H1 (cell line): ENCODE measurements around the gene UBXN11. TPM values are rescaled to one million over a fixed set of nuclear protein-coding genes. Genes with fewer than 3 reads are reported as not detected.

Source experiments
- ATF3 ChIP-seq: IDR thresholded peaks from 2 replicates; pipeline ENCODE4 v1.6.1; 2011; ENCODE audit warnings: low read depth, mild to moderate bottlenecking, low read length; ENCODE audit not compliant: insufficient read depth
- CBX8 ChIP-seq: fragments of 300-800, 300-1000 bp; sonication (generic); IDR thresholded peaks from 2 replicates; pipeline ENCODE4 v1.7.1; 2016; ENCODE audit warnings: low read depth, low read length, borderline replicate concordance
- CEBPB ChIP-seq: IDR thresholded peaks from 2 replicates; pipeline ENCODE4 v1.6.1; 2012; ENCODE audit warnings: low read depth, low read length
- EZH2 ChIP-seq: fragments of 200-600 bp; sonication (generic); IDR thresholded peaks from 2 replicates; pipeline ENCODE4 v1.7.1; 2012; ENCODE audit warnings: low read depth, mild to moderate bottlenecking, moderate library complexity, low read length, inconsistent platforms; ENCODE audit not compliant: severe bottlenecking
- HDAC2 ChIP-seq, 2 experiments: fragments of 300-600 bp in 1 of 2; sonication (generic) in 1 of 2; IDR thresholded peaks; 2 replicates each; pipeline ENCODE4 v1.6.1; 2011 to 2012; ENCODE audit warnings: low read depth in 2 of 2, low read length in 2 of 2, mild to moderate bottlenecking in 2 of 2, moderate library complexity in 2 of 2, borderline replicate concordance in 1 of 2, inconsistent platforms in 1 of 2
- JUND ChIP-seq: IDR thresholded peaks from 2 replicates; pipeline ENCODE4 v1.6.1; 2011; ENCODE audit warnings: mild to moderate bottlenecking, improper control_type of control experiment, low read length
- KDM5A ChIP-seq: fragments of 200-600 bp; IDR thresholded peaks from 2 replicates; pipeline ENCODE4 v1.7.1; 2012; ENCODE audit warnings: mild to moderate bottlenecking, low read length, inconsistent platforms, mixed read lengths
- POLR2AphosphoS5 ChIP-seq: IDR thresholded peaks from 2 replicates; pipeline ENCODE4 v1.6.1; 2011; ENCODE audit warnings: low read depth, low read length
- SIN3A ChIP-seq, 2 experiments: IDR thresholded peaks in 1 of 2; conservative IDR thresholded peaks in 1 of 2; 2 replicates each; pipeline ENCODE4 v1.6.1; 2011 to 2012; ENCODE audit warnings: low read length in 2 of 2, improper control_type of control experiment in 1 of 2, low read depth in 1 of 2, mild to moderate bottlenecking in 1 of 2
- SIRT6 ChIP-seq: IDR thresholded peaks from one replicate; pipeline ENCODE4 v1.7.1; 2012; ENCODE audit warnings: low read length, inconsistent platforms
- SIX5 ChIP-seq: IDR thresholded peaks from 2 replicates; pipeline ENCODE4 v1.6.1; 2011; ENCODE audit warnings: mild to moderate bottlenecking, low read depth, low read length
- SP1 ChIP-seq: IDR thresholded peaks from 2 replicates; pipeline ENCODE4 v1.6.1; 2011; ENCODE audit warnings: low read depth, low read length
- SRF ChIP-seq: IDR thresholded peaks from 2 replicates; pipeline ENCODE4 v1.6.1; 2011; ENCODE audit warnings: mild to moderate bottlenecking, low read depth, low read length, moderate library complexity
- SUZ12 ChIP-seq: fragments of 200-600 bp; sonication (generic); IDR thresholded peaks from 2 replicates; pipeline ENCODE4 v1.6.1; 2012; ENCODE audit warnings: mild to moderate bottlenecking, inconsistent platforms, low read length, moderate library complexity, mixed read lengths
- TBP ChIP-seq: IDR thresholded peaks from 2 replicates; pipeline ENCODE4 v1.6.1; 2011; ENCODE audit warnings: low read depth, low read length, improper control_type of control experiment
- polyA plus RNA-seq, 7 experiments: library from polyadenylated mRNA; depleted of rRNA in 3 of 7; stranded (reverse) in 5 of 7; unstranded in 2 of 7; fragments of >200 nt in 5 of 7; fragments of 200-250 nt in 2 of 7; gene quantifications; 1 replicate in 5 of 7; 2 replicates in 1 of 7; 4 replicates in 1 of 7; pipeline versions ENCODE4 v1.2.1 to v1.2.3, GENCODE V29; 2011 to 2013; ENCODE audit warnings: missing spikeins in 2 of 7, mixed read lengths in 2 of 7
- total RNA-seq: library from RNA; stranded (reverse); fragmentation: NEBNext Ultra II Directional; extraction: Animal tissue kit (Norgen Biotek cat#: 25700); gene quantifications from 2 replicates; pipeline ENCODE4 v1.2.1, GENCODE V29; 2021

The UBXN11 gene
- total and polyA plus RNA-seq, 2 of the 8 experiments (the other 6 are each of a cell fraction or from before 2014, with no cell fraction given), result 6.3 to 10.4 TPM

- no peak for TF ChIP-seq KDM5A
- no peak for TF ChIP-seq CEBPB
- no peak for TF ChIP-seq JUND
- TF ChIP-seq SRF, result no peak
- 0 out of 2 replicates have a peak, but pooled peaks have one; percentile 30 for TF ChIP-seq POLR2AphosphoS5
- TF ChIP-seq TBP, result 0 out of 2 replicates have a peak, but pooled peaks have one; percentile 8
- no peak for TF ChIP-seq SIX5
- TF ChIP-seq EZH2, result no peak
- TF ChIP-seq SUZ12, result no peak
- TF ChIP-seq SIRT6, result no peak
- TF ChIP-seq ATF3, result no peak
- peak; percentile 87 to 91 for TF ChIP-seq SIN3A (conservative IDR thresholded peaks at IDR 0.05 in 1 of 2, IDR thresholded peaks at IDR 0.05 in 1 of 2; ENCODE audit: low read depth in 1 of 2, low read length in 2 of 2)
- 0 out of 4 replicates have a peak, but pooled peaks of 1 of the 2 experiments have one; percentile 23 for TF ChIP-seq HDAC2 (IDR thresholded peaks at IDR 0.05; ENCODE audit: borderline replicate concordance in 1 of 2, low read depth in 2 of 2, low read length in 2 of 2)
- 0 out of 2 replicates have a peak, but pooled peaks have one; percentile 30 for TF ChIP-seq SP1
- TF ChIP-seq CBX8, result no peak
- TF ChIP-seq, all 59 proteins: peak for 9
Measured at GRCh38 chr1:26281971-26282370, 24.5 kb downstream of the UBXN11 start (continued).
